ENCODE data around the gene VCP. TPM values are rescaled to one million over a fixed set of nuclear protein-coding genes. Genes with fewer than 3 reads are reported as not detected.

The VCP gene
- total RNA-seq, 3 donors from 2014 or later (not counting 1 experiment from before 2014, with no cell fraction given) = 303 to 338 (median 322) TPM

GRCh38 chr9:35054185-35054835 is 18.1 kb downstream of the VCP start:
- Histone ChIP-seq H3K9me3 (ENCODE audit: control insufficient read depth, insufficient read depth, low read length) (no peaks in the 10 kb centered on the region), H3K27ac (ENCODE audit: low read length) (no peak overlapping the region), H3K4me3 (ENCODE audit: low read length) (no peak overlapping the region), H3K36me3 (ENCODE audit: control insufficient read depth, insufficient read depth, low read length) (peaks cover 51% of the 10 kb centered on the region), H3K27me3 (ENCODE audit: control insufficient read depth, insufficient read depth, low read length) (no peaks in the 10 kb centered on the region), H3K4me1 (ENCODE audit: control insufficient read depth, insufficient read depth, low read length) (no peaks in the 10 kb centered on the region)
- H3K27me3 Mint-ChIP-seq (ENCODE audit: low read depth in 2 of 2) = no peaks in the 10 kb centered on the region
- H3K9me3 Mint-ChIP-seq = no peaks in the 10 kb centered on the region
- ATAC-seq = no peak
- H3K36me3 Mint-ChIP-seq = peaks cover 25% of the 10 kb centered on the region
- DNase-seq = no peak
- TF ChIP-seq CTCF (IDR thresholded peaks at IDR 0.05) = no peak
- intact Hi-C loops (cut with micrococcal nuclease) = no loop called here
- peaks cover 9 to 11% of the 10 kb centered on the region in 2 donors for H3K4me1 Mint-ChIP-seq
- no peak overlapping the region for H3K4me3 Mint-ChIP-seq
- H3K27ac Mint-ChIP-seq = peak overlapping the region; percentile 24 to 57
- 58% methylated on average over 5 of the region's 5 CpGs for WGBS (ENCODE audit: insufficient coverage)

DNA sequence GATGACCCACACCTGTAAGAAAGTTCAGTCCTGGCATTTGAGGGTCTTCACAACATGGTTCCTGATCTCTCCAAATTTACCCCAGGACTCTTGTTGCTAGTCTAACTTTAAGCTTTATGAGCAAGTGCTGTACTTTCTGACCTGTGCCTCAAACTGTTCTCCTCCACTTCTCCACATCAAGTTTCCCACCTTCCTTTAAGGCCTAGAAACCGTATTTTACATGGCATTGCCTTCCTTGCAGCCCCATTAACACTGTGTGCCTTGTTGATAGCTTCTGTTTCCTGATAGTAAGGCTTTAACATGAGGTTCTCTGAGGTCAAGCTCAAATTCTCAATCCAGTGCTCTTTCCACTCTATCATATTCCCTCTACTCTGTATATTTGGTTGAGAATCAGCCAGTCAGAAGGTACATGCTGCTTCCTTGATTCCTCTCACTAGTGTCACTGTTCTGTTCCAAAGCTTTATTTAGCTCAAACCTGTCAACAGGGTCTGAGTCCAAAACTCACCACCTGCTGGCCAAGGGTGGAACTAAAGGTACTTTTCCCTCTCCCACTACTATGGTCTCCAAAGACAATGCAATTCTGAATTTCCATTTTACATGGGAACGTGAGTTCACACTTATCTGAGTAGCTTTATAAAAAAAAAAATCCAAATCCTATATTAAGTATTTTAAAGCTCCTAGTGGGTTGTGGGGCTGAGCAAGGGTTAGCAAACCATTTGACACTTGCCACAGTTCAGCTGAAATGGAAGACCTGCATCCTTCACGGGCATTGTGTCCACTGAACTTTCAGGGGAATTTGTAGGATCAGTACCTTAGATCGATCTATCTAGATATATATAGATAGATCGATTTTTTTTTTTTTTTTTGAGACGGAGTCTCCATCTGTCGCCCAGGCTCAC is 21.1 kb downstream of the VCP start:
- peaks cover 6 to 9% of the 10 kb centered on the region in 2 donors for H3K4me1 Mint-ChIP-seq
- H3K4me3 ChIP-seq (ENCODE audit: low read length) = no peak overlapping the region
- peak; percentile 69 for TF ChIP-seq CTCF (IDR thresholded peaks at IDR 0.05)
- intact Hi-C loops (cut with micrococcal nuclease) = loop anchor here (1.0 kb wide), 1 partner anchor 152 kb away; no protein-coding TSS in a partner anchor
- no peak overlapping the region for H3K4me3 Mint-ChIP-seq
- ATAC-seq (peak; percentile 60 to 87 (median 69)), DNase-seq (peak in 1 of 2 donors; percentile 72)
- peak overlapping the region; percentile 21 to 58 for H3K27ac Mint-ChIP-seq
- no peaks in the 10 kb centered on the region for H3K9me3 Mint-ChIP-seq
- H3K27me3 Mint-ChIP-seq (ENCODE audit: low read depth in 2 of 2) = no peaks in the 10 kb centered on the region
- H3K27me3 ChIP-seq (ENCODE audit: control insufficient read depth, insufficient read depth, low read length) = no peaks in the 10 kb centered on the region
- peaks cover 27% of the 10 kb centered on the region for H3K36me3 ChIP-seq (ENCODE audit: control insufficient read depth, insufficient read depth, low read length)
- H3K36me3 Mint-ChIP-seq = no peaks in the 10 kb centered on the region
- H3K9me3 ChIP-seq (ENCODE audit: control insufficient read depth, insufficient read depth, low read length) = no peaks in the 10 kb centered on the region
- H3K4me1 ChIP-seq (ENCODE audit: control insufficient read depth, insufficient read depth, low read length) = no peaks in the 10 kb centered on the region
- WGBS (ENCODE audit: insufficient coverage) = 92% methylated on average over 5 of the region's 7 CpGs
- H3K27ac ChIP-seq (ENCODE audit: low read length) = no peak overlapping the region

GRCh38 chr9:35048511-35048910 is 23.9 kb downstream of the VCP start:
- H3K36me3 ChIP-seq (ENCODE audit: control insufficient read depth, insufficient read depth, low read length) = peaks cover 18% of the 10 kb centered on the region
- no peaks in the 10 kb centered on the region for H3K36me3 Mint-ChIP-seq
- no peak for ATAC-seq
- no peak overlapping the region for H3K4me3 Mint-ChIP-seq
- peaks cover 6 to 14% of the 10 kb centered on the region in 2 donors for H3K4me1 Mint-ChIP-seq
- no peaks in the 10 kb centered on the region for H3K27me3 Mint-ChIP-seq (ENCODE audit: low read depth in 2 of 2)
- no peaks in the 10 kb centered on the region for H3K9me3 ChIP-seq (ENCODE audit: control insufficient read depth, insufficient read depth, low read length)
- no peaks in the 10 kb centered on the region for H3K27me3 ChIP-seq (ENCODE audit: control insufficient read depth, insufficient read depth, low read length)
- DNase-seq = no peak
- H3K4me3 ChIP-seq (ENCODE audit: low read length) = no peak overlapping the region
- no peak overlapping the region for H3K27ac Mint-ChIP-seq
- H3K27ac ChIP-seq (ENCODE audit: low read length) = no peak overlapping the region
- WGBS (ENCODE audit: insufficient coverage) = 94% methylated on average over 6 of the region's 6 CpGs
- H3K9me3 Mint-ChIP-seq = no peaks in the 10 kb centered on the region
- no peaks in the 10 kb centered on the region for H3K4me1 ChIP-seq (ENCODE audit: control insufficient read depth, insufficient read depth, low read length)
- TF ChIP-seq CTCF (IDR thresholded peaks at IDR 0.05) = no peak
- intact Hi-C loops (cut with micrococcal nuclease) = no loop called here
